Measurements from ENCODE around the gene GATA6. TPM values are rescaled to one million over a fixed set of nuclear protein-coding genes. Genes with fewer than 3 reads are reported as not detected.

The GATA6 gene
- total RNA-seq, 1 experiment from 2014 or later: 3.3 TPM

DNA sequence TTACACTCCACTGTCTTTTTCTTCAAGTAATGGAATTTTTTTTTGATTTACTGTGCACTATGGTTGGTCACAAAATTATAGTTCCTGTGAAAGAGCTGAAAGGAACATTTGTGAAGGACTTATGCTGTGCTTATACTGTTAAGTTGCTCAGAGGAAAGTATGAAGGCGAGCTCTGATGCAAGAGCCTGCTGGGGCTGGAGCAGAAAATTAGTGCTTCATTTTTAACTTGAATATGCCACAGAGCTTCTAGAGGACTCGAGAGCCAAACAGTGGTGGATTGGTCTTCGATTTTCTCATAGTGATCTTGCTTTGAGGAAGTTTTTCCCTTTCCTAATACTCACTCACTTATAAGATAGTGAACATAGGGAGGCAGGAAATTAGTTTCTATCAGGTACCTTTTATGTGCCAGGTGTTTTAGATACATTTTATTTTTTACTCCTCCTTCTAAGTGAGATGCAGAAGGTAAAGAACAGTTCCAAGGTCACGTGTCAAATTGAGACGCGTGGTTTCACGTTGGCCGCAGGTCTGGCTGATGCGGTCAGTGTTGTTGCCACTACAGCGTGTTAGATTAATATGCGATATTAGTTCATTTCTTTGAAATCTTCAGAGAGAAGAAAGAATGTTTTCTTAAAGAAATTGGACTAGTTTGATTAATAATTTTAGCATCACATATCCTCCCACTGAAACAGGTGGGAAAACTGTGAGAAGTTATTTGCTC is 20.2 kb downstream of the GATA6 start:
- no peaks in the 10 kb centered on the region for H4K20me1 ChIP-seq (ENCODE audit: insufficient read depth)
- H3K79me2 ChIP-seq (ENCODE audit: insufficient read depth, low read length): no peaks in the 10 kb centered on the region
- POLR2A ChIA-PET: no interaction called here

More for the DNA sequence above, 20.2 kb downstream of the GATA6 start:
- Histone ChIP-seq H3K4me3 (replicated peaks in 1 of 2; ENCODE audit: low read depth in 1 of 2, low read length in 2 of 2) (no peak overlapping the region), H3K36me3 (ENCODE audit: control insufficient read depth in 1 of 2, insufficient read depth in 2 of 2, low read length in 2 of 2) (peaks cover 0 to 2% of the 10 kb centered on the region in 2 experiments; a peak in 1 of 4 replicates), H2AFZ (ENCODE audit: low read depth, low read length, poor library complexity, severe bottlenecking) (no peak overlapping the region), H3K4me2 (ENCODE audit: low read length) (no peak overlapping the region), H3K9me3 (ENCODE audit: control insufficient read depth in 1 of 2, insufficient read depth in 1 of 2, low read depth in 1 of 2, low read length in 2 of 2) (no peaks in the 10 kb centered on the region), H3K9ac (ENCODE audit: low read length) (no peak overlapping the region), H3K9me2 (ENCODE audit: insufficient read depth) (no peaks in the 10 kb centered on the region), H3K27ac (ENCODE audit: low read depth, low read length) (no peak overlapping the region), H3K27me3 (ENCODE audit: insufficient read depth, low read length) (no peaks in the 10 kb centered on the region), H3K4me1 (ENCODE audit: control insufficient read depth in 1 of 2, insufficient read depth in 2 of 2, low read length in 2 of 2) (peaks cover 0 to 2% of the 10 kb centered on the region in 2 experiments; a peak in 1 of 4 replicates)
- CTCF ChIA-PET: no interaction called here
- TF ChIP-seq CBX3 (IDR thresholded peaks at IDR 0.05; ENCODE audit: low read depth) (no peak), ZFX (IDR thresholded peaks at IDR 0.05) (no peak), RAD21 (IDR thresholded peaks at IDR 0.05; ENCODE audit: low read depth) (no peak), JUND (IDR thresholded peaks at IDR 0.05) (no peak), SIN3A (IDR thresholded peaks at IDR 0.05; ENCODE audit: low read depth) (no peak), TCF7L2 (IDR thresholded peaks at IDR 0.05; ENCODE audit: borderline replicate concordance, extremely low read depth, insufficient read depth, insufficient read length) (no peak), ZNF274 (IDR thresholded peaks at IDR 0.05; ENCODE audit: low read depth, low read length) (no peak), ELF1 (IDR thresholded peaks at IDR 0.05; ENCODE audit: borderline replicate concordance, low read depth) (no peak), EZH2phosphoT487 (IDR thresholded peaks at IDR 0.05; ENCODE audit: borderline replicate concordance) (no peak), REST (IDR thresholded peaks at IDR 0.05; ENCODE audit: low read depth) (no peak), SP1 (IDR thresholded peaks at IDR 0.05; ENCODE audit: low read depth) (no peak), SRF (IDR thresholded peaks at IDR 0.05; ENCODE audit: low read depth) (no peak), POLR2A (IDR thresholded peaks at IDR 0.05; ENCODE audit: borderline replicate concordance, extremely low read depth, insufficient read depth, insufficient read length) (no peak), EGR1 (IDR thresholded peaks at IDR 0.05; ENCODE audit: low read depth) (no peak), POLR2AphosphoS5 (IDR thresholded peaks at IDR 0.05; ENCODE audit: low read depth, low read length) (no peak), EZH2 (IDR thresholded peaks at IDR 0.05) (no peak), MAX (IDR thresholded peaks at IDR 0.05) (no peak)
- TF ChIP-seq, protein P1, sequence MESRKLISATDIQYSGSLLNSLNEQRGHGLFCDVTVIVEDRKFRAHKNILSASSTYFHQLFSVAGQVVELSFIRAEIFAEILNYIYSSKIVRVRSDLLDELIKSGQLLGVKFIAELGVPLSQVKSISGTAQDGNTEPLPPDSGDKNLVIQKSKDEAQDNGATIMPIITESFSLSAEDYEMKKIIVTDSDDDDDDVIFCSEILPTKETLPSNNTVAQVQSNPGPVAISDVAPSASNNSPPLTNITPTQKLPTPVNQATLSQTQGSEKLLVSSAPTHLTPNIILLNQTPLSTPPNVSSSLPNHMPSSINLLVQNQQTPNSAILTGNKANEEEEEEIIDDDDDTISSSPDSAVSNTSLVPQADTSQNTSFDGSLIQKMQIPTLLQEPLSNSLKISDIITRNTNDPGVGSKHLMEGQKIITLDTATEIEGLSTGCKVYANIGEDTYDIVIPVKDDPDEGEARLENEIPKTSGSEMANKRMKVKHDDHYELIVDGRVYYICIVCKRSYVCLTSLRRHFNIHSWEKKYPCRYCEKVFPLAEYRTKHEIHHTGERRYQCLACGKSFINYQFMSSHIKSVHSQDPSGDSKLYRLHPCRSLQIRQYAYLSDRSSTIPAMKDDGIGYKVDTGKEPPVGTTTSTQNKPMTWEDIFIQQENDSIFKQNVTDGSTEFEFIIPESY (IDR thresholded peaks at IDR 0.05; ENCODE audit: extremely low read depth, insufficient replicate concordance, low read length): no peak
- TF ChIP-seq, protein P2, sequence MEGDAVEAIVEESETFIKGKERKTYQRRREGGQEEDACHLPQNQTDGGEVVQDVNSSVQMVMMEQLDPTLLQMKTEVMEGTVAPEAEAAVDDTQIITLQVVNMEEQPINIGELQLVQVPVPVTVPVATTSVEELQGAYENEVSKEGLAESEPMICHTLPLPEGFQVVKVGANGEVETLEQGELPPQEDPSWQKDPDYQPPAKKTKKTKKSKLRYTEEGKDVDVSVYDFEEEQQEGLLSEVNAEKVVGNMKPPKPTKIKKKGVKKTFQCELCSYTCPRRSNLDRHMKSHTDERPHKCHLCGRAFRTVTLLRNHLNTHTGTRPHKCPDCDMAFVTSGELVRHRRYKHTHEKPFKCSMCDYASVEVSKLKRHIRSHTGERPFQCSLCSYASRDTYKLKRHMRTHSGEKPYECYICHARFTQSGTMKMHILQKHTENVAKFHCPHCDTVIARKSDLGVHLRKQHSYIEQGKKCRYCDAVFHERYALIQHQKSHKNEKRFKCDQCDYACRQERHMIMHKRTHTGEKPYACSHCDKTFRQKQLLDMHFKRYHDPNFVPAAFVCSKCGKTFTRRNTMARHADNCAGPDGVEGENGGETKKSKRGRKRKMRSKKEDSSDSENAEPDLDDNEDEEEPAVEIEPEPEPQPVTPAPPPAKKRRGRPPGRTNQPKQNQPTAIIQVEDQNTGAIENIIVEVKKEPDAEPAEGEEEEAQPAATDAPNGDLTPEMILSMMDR (IDR thresholded peaks at IDR 0.05 in 2 of 3, conservative IDR thresholded peaks at IDR 0.05 in 1 of 3; ENCODE audit: borderline replicate concordance in 1 of 3, insufficient read depth in 1 of 3, low read depth in 2 of 3, low read length in 2 of 3): no peak
- no TSS peak for BruUV-seq (replicated peaks)
- ATAC-seq: no peak
- intact Hi-C loops (cut with micrococcal nuclease): no loop called here
- no peak for DNase-seq (ENCODE audit: low read depth, low spot score)
- RAD21 ChIA-PET (ENCODE audit: low non-redundant PET in 1 of 2, low total read pairs in 2 of 2, uncharacterized antibody in 2 of 2, unreplicated experiment in 2 of 2): no interaction called here

Measured in HCT116 (cell line).